ENCODE measurements around the gene CCNI2.

CCNI2 gene

GRCh38 chr5:132750471-132751230 is 3.4 kb downstream of the CCNI2 start:
- no peak for DNase-seq (ENCODE audit: low read depth)

DNA sequence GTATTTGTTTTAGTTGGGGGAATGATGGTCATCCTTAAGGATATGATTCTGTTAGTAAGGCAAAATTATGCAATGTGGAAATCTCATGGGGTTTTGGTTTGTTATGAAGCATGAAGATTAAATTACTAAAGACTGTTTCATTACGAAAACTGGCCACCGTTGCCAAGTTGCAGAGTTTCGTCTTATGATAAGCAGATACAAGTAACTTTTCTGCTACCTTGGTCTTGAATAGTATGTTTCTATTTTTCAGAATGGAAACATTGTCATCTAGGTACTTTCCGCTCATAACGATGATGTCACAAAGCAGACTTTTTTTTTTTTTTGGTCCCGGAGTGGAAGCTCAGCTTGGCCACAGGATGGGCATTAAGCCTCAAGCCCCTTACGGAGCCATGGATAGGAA is 4.2 kb downstream of the CCNI2 start:
- DNase-seq (ENCODE audit: low read depth) = no peak

DNA sequence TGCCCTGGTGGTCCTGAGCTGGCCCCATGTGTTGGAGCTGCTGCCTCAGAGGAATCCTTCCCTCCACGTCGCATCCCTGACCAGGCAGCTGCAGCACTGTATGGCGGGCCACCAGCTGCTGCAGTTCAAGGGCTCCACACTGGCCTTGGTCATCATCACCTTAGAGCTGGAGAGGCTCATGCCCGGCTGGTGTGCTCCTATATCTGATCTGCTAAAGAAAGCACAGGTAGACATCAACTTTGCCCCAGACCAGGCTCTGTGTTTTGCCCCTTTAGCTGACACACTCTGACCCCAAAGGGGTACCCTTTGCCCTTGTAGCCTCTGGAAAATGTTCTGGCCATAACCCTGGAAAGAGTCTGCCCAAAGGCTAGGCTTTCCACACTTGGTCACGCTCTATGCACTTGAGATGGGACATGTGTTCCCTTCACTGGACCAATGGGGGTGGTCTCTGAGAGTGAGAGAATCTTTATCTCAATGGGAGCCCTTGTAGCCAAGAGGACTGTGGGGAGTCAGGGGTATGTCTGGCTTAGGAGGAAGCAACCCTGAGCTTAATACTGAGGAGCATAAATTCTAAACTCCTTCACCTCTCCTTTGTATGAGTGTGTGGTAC is 4.8 kb downstream of the CCNI2 start:
- no peak for DNase-seq (ENCODE audit: low read depth)

DNA sequence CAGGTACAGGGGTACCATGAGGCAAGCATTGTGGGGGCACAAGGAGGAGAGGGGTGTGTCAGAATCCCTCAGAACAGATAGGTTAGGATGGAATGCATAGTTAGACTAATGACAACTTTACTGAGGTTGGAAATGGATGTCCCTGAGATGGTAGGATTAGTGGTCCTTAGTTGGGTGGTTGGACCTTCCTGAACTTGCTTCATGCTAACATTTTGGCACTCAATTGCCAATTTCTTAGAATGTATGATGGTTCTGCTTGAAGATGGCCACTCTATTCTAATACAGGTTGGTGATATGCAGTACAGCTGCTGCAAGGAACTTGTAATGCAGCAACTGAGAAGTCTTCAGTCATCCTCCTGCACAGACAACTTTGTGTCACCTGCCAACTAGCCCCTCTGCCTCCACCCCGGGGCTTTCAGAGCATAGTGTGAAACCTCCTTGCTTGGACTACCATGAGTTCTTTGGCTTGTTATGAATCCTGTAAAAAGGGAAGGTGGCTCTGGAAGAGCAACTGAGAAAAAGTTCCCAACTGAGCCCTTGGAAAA is 5.4 kb downstream of the CCNI2 start:
- DNase-seq (ENCODE audit: low read depth) = no peak

DNA sequence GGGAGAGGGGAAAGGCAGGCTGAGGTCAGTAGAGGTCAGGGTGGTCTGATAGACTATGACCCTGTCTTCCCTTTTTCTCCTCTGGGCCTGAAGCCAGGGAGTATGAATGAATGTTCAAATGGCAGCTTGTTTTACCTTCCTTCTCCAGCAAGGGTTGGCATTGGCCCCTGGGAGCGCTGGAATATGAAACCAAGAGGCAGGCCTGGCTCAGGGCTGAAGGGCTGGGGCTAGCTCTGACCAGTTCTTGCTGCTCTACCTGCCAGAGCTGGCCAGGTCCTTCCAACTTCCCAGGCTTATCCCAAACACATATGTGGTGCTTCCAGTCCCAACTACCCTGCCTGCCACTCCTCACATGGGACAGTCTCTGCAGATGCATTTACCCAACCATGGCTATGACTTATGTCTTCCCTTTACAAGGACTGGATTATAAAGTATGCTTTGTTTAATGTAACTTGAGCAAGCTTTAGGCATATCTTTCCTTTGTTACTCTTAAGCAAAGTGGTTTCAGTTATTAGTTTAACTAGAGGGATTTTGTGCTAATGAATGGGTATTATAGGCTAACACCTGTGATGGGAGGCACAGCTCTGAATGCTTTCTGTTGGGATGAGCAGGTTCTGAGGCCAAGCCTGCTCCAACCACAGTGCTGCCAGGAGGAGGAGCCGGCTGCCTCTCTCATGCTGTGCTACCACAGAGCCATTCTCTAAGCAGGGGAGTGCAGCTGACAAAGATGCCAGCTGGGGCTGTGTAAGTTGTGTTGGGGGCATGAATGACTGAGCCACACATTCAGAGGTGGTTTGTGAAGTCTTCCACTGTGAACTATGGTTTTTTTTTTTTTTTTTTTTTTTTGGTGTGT is 6.1 kb downstream of the CCNI2 start:
- DNase-seq (ENCODE audit: low read depth) = no peak

DNA sequence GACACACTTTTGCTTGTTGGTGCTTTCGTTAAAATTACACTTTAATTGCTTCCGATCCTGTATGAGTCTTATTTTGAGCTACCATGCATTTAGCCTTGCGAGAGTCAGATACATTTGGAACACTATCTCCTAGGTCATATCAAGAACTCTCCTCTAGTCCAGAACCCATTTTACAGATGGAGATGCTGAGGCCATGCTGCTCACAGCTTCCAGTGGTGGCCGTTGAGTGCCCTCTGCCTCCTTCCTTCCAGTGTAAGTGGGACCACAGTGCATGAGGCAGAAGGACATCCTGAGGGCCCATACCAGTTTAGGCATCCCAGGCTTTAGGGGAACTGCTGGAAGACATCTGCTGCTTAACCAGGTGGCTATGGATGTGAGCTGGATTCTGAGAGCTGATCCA is 6.9 kb downstream of the CCNI2 start:
- no peak for DNase-seq (ENCODE audit: low read depth)

DNA sequence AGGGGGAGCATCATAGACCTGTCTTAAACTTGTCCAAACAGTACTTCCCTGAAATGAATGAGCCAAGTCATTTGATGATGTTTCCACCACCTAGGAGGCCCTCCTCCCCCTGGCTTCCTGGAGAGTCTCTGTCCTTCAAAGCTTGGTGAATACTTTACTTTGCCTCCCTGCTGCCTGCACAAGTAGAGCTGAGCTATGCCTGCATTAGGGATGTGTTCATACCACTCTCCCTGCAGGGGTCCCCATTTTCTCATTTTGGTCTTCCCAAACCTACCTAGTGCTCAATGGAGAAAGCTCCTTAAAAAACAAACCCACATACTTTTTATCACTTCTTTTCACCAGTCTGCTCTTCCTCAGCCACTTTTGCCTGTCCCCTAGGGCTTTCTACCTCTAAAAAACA is 7.7 kb downstream of the CCNI2 start:
- DNase-seq (ENCODE audit: low read depth) = no peak

DNA sequence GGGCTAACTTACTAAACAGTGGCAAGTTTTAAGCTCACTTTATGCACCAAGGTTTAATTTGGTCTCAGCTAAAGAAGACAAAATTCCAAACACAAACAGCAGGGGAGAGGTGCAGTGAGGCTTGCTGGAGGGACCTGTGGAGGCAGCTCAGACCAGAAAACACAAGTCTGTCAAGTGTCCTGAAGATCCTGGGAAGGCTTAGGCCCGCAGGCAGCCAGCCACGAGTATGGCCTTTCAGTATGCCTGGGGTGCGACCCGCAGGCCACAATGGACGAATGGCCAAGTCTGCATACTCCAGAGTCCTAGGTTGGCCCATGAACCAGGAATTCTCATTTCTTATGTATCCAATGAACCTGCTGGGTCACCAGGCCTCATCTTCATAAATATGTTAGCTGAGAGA is 9.3 kb downstream of the CCNI2 start:
- DNase-seq (ENCODE audit: low read depth) = no peak

GRCh38 chr5:132758451-132758850 is 11.2 kb downstream of the CCNI2 start:
- DNase-seq (ENCODE audit: low read depth) = no peak

DNA sequence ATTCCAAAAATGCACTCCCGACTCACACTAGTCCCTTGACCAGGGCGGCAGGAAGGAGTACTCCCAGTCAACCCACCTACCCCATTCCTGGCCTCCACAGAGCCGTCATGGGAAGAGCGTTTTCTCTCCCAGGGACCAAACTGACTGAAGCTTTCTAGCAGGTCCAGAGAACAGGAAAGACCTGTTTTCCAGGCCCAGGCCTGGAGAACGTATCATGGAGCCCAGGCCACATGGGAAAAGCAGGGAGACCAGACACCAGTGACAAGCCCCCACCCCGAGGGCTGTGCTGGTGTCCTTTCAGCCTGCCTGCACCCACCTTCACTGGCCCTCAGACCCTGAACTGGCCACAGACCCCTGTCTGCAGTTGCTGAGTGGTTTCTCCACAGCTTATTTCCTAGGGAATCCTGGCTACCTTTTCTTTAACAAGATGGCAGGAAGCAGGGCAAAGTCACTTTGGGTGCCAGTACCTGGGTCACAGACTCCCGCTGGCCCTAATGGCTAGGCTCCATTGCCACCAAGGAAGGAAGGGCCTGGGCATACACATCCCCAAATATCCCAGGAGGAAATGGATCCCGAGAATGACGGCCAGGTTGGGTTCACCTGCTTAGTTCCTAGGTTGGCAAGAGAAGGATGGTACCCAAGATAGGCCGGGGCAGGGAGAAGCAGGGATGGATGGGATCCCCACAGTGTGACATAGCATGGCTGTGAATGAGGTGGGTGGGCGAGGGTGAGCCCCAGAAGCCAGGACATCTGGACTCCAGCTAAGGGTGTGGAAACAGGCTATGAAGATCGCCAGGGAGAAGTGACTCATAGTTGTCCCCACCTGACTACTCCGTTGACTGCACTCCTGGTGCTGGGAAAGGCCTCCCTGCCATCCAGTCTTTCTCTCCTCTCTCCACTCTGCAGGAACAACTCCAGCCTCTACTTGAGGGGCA is 12.2 kb downstream of the CCNI2 start:
- DNase-seq (ENCODE audit: low read depth) = no peak

DNA sequence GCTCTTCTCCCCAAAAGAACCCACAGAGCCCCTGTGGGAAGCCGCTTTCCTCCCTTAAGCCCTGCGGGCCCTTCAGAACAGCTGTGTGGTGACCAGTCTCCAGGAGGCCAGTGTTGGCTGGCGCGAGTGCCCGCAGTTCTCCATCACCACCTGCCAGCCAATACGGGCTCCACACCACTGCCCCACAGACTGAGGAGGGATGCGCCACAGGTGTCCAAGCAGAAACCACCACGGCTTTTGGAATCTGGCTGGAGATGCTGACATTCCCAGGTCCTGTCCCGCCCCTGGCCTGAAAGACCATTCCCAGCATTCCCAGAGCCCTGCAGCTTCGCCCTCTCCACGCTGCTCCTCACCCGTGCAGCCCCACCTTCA is 12.8 kb downstream of the CCNI2 start:
- DNase-seq (ENCODE audit: low read depth) = no peak

- no peak for DNase-seq (ENCODE audit: low read depth)
Observed at GRCh38 chr5:132760601-132761317, 13.5 kb downstream of the CCNI2 start.

DNA sequence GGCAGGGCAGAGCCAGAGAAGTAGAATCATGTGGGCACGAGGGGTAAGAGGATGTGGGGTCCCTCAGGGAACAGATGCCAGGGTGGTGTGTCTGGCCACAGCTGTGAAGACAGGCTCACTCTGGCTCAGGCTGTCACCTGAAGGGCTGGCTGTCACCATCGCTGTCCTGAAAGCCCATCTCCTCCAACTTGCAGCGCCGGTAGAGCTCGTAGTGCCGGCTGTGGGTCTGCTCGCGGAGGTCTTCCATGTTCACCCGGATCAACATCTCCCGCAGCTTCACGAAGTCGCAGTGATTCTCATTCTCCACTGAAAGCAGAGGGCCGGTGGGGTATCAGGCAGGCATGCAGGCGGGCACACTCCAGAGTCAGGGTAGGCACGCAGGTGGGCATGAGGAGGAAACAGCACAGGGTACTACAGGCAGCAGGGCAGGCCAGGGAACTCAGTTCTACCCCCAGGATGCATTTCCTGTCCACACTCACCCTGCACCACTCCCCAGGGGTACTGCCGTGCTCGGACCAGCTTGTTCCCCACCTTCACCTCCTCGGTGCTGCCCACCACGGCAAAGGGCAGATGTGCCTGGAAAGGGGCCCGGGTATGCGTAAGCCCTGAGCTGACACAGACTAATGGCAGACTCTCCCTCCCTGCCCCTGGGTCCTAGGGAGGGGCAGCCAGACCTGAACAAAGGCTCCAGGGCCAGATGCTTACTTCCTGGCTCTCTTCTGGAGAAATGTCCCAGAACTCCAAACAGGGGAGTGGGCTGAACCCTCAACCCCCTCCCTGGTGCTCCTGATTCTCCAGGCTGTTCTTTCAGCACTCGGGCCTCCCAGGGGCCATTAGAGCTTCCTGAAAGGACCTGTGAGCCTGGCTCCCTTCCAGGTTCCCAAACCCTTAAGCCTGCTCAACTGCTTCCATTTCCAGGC is 14.4 kb downstream of the CCNI2 start:
- DNase-seq (ENCODE audit: low read depth) = no peak

GRCh38 chr5:132762246-132763000 is 15.2 kb downstream of the CCNI2 start:
- DNase-seq (ENCODE audit: low read depth) = no peak

- DNase-seq (ENCODE audit: low read depth) = no peak
Observed at GRCh38 chr5:132763181-132764036, 16.2 kb downstream of the CCNI2 start.

GRCh38 chr5:132764051-132764450 is 16.8 kb downstream of the CCNI2 start:
- no peak for DNase-seq (ENCODE audit: low read depth)

GRCh38 chr5:132764671-132765238 is 17.5 kb downstream of the CCNI2 start:
- DNase-seq (ENCODE audit: low read depth) = no peak

Measured in non-pigmented ciliary epithelial cell (primary cell).